ENCODE data around the gene SCFD2. TPM values are rescaled to one million over a fixed set of nuclear protein-coding genes. Genes with fewer than 3 reads are reported as not detected.

The SCFD2 gene
- total RNA-seq, 1 donor, result 33.2 TPM

- TF ChIP-seq, protein P1, sequence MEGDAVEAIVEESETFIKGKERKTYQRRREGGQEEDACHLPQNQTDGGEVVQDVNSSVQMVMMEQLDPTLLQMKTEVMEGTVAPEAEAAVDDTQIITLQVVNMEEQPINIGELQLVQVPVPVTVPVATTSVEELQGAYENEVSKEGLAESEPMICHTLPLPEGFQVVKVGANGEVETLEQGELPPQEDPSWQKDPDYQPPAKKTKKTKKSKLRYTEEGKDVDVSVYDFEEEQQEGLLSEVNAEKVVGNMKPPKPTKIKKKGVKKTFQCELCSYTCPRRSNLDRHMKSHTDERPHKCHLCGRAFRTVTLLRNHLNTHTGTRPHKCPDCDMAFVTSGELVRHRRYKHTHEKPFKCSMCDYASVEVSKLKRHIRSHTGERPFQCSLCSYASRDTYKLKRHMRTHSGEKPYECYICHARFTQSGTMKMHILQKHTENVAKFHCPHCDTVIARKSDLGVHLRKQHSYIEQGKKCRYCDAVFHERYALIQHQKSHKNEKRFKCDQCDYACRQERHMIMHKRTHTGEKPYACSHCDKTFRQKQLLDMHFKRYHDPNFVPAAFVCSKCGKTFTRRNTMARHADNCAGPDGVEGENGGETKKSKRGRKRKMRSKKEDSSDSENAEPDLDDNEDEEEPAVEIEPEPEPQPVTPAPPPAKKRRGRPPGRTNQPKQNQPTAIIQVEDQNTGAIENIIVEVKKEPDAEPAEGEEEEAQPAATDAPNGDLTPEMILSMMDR (IDR thresholded peaks at IDR 0.05; ENCODE audit: insufficient read depth, low read depth, low read length), result no peak
- H3K4me3 ChIP-seq (ENCODE audit: low read depth, low read length), result no peak overlapping the region
- DNase-seq (ENCODE audit: low read depth), result no peak
Measured at GRCh38 chr4:53130896-53131561, 234.8 kb downstream of the SCFD2 start.

GRCh38 chr4:53128706-53129357 lies 237.0 kb downstream of the SCFD2 start:
- DNase-seq (ENCODE audit: low read depth), result peak; percentile 23
- TF ChIP-seq, protein P1 (IDR thresholded peaks at IDR 0.05; ENCODE audit: insufficient read depth, low read depth, low read length), result no peak
- no peak overlapping the region for H3K4me3 ChIP-seq (ENCODE audit: low read depth, low read length)

DNA sequence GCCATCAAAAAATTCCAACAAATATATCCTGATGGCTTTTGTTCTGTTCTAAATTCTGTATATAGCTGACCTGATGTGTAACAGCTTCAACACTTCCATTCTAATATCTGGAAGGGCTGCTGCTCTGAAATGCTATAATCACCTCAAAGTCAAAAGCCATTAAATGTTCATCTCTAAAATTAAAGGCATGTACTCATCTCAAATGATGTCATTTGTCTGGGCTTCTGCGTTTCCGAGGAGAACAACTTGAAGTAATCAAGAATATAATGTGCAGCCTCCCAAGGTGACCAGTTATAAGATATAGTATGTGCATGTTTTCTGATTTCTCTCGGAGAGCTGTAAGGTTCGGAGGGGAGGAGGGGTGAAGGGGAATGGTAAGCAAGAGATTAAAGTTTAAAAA lies 237.6 kb downstream of the SCFD2 start:
- no peak overlapping the region for H3K4me3 ChIP-seq (ENCODE audit: low read depth, low read length)
- TF ChIP-seq, protein P1 (IDR thresholded peaks at IDR 0.05; ENCODE audit: insufficient read depth, low read depth, low read length), result no peak
- no peak for DNase-seq (ENCODE audit: low read depth)

DNA sequence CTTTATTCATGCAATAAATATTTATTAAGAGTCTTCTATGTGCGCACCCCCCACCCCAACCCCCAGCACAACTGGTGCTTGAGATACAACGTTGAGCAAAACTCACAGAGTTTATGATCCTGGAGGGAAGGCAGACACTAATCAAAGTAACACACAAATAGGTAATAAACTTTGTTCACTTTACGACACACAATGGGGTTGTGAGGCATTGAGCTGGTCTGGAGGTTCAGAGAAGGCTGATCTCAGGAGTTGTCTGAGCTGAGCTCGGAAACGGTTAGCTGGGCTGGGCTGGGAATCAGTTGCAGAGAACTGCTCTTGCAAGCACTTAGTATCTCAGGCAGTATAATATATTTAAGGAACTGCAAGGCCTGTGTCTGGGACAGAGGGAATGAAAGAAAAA lies 238.5 kb downstream of the SCFD2 start:
- no peak overlapping the region for H3K4me3 ChIP-seq (ENCODE audit: low read depth, low read length)
- DNase-seq (ENCODE audit: low read depth), result no peak
- TF ChIP-seq, protein P1 (IDR thresholded peaks at IDR 0.05; ENCODE audit: insufficient read depth, low read depth, low read length), result no peak

DNA sequence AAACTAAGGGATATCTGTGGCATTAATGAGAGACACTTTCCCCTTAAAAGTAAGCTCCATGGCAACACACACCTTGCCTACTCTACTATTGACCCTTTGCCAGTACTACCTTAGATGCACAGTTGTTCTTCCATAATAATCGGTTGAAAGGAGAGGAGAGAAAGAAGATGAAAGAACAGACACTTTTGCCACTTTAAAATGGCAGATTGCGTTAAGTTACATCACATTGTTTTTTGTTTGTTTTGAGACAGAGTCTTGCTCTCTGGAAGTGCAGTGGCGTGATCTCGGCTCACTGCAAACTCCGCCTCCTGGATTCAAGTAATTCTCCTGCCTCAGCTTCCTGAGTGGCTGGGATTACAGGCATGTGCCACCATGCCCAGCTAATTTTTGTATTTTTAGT lies 239.8 kb downstream of the SCFD2 start:
- no peak for DNase-seq (ENCODE audit: low read depth)
- H3K4me3 ChIP-seq (ENCODE audit: low read depth, low read length), result no peak overlapping the region
- TF ChIP-seq, protein P1 (IDR thresholded peaks at IDR 0.05; ENCODE audit: insufficient read depth, low read depth, low read length), result no peak

- TF ChIP-seq, protein P1 (IDR thresholded peaks at IDR 0.05; ENCODE audit: insufficient read depth, low read depth, low read length), result no peak
- H3K4me3 ChIP-seq (ENCODE audit: low read depth, low read length), result no peak overlapping the region
- DNase-seq (ENCODE audit: low read depth), result no peak
Measured at GRCh38 chr4:53123819-53124218, 242.0 kb downstream of the SCFD2 start.
